GM21390 (cell line): ENCODE data around the gene FNIP1.
"Not testable (repeated sequence)": the region's sequence is repeated elsewhere in the genome, so short reads cannot be mapped to it uniquely, and the experiment has no call there.

Source experiments
- ATAC-seq: cut with Tn5 transposase; IDR thresholded peaks from one replicate; pipeline ENCODE4 v1.9.1; 2021; ENCODE audit not compliant: unreplicated experiment

The FNIP1 gene

DNA sequence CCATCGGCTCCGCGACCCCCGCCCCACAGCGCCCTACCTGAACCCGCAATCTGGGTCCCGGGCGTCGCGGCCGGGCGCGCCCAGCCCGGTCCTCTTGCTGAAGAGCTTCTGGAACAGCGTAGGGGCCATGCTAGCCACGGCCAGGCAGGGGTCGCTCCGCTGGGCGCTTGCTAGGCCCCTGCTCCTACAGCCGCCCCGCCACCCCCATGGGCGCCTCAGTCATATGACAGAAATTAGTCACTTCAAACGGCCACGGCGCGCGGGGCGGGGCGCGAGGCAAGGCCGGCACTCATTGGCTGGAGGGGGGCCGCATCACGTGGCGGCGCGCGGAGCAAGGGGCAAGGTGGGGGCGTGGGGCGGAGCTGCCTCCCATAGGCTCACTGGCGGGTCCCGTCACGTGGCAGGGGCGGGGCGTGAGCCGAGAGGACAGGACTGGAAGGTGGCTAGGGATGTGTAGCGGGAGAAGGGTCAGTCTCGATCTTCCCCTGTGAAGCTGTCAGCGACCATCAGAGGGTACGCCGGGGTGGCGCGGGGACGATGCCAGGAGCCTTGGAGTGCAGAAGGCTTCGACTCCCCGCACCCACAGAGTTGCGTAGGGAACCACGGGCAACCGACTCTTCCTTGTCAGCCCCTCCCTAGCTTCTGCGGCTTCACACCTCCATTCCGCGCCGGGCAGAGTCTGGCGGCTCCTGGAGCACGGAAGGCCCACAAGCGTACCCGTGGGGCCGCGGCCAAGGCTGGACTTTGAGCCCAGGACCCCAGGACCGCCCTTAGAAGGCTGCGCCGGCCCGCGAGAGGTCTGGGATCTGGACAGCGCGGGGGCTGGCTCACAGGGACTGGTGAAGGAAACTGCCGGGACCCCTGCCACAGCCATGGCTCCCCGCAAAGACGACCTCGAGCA, at the start of gene FNIP1:
TSS of gene FNIP1 (minus strand) at position 225 of the 901 bp plus-strand sequence. CDS start at position 129, 96 bp downstream.
- ATAC-seq = peak; percentile 88

DNA sequence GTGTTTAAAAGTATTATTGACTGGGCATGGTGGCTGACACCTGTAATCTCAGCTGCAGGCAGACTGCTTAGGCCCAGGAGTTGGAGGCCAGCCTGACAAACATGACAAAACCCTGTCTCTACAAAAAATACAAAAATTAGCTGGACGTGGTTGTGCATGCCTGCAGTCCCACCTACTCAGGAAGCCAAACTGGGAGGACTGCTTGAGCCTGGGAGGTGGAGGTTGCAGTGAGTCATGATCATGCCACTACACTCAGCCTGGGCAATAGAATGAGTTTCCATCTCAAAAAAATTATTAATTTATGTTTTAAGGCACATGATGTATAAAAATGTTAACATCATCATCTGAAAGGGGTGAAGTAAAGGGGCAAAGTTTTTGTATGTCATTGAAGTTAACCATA, 49.7 kb upstream of the FNIP1 start:
- ATAC-seq = no peak

DNA sequence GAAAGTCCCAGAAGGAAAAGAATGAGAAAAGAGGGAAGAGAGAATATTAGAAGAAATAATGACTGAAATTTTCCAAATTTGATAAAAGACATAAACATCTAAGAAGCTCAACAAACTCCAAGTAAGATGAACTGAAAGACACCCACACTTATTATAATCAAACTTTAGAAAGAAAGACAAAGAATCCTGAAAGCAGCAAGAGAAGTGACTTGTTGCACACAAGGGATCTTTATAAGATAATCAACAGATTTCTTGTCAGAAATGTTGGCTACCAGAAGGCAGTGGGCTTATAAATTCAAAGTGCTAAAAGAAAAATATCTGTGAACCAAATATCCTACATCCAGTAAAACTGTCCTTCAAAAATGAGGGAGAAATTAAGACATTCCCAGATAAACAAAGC, 49.0 kb upstream of the FNIP1 start:
- no peak for ATAC-seq

DNA sequence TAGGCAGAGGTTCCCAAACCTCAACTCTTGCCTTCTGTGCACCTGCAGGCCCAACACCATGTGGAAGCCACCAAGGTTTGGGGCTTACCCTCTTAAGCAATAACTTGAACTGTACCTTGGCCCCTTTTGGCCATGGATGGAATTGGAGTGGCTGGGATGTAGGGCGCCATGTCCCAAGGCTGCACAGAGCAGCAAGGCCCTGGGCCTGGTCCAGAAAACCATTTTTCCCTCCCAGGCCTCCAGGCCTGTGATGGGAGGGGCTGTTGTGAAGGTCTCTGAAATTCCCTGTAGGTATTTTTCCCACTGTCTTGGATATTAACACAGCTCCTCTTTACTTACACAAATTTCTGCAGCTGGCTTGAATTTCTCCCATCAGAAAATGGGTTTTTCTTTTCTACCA, 46.2 kb upstream of the FNIP1 start:
- not testable (repeated sequence) for ATAC-seq

GRCh38 chr5:131832702-131833101, 35.9 kb upstream of the FNIP1 start:
- not testable (repeated sequence) for ATAC-seq

DNA sequence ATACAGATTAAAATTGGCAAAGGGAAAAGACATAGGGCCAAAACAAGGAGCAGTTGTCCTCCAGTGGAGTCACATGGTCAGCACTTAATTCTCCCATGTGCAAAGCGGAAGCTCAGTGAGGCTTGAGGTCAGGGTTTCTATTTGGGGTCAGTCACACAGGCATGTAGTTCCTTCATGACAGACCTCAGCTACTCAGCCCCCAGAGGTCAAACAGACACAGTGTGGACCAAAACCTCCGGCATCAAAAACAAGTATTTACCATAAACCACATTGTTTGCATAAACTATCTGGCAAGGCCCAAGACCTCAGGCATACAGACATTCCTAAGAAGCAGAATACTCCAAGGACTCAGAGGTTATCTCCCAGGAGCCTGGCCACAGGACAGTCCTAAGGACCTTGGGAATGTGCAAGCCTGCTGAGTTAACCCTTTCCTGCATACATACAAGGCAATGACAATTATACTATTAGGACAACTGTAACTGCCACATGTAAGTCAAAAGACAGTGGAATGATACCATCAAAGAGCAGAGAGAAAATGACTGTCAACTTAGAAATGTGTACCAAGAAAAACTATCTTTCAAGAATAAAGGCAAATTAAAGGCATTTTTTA, 28.7 kb upstream of the FNIP1 start:
- ATAC-seq = peak; percentile 73

DNA sequence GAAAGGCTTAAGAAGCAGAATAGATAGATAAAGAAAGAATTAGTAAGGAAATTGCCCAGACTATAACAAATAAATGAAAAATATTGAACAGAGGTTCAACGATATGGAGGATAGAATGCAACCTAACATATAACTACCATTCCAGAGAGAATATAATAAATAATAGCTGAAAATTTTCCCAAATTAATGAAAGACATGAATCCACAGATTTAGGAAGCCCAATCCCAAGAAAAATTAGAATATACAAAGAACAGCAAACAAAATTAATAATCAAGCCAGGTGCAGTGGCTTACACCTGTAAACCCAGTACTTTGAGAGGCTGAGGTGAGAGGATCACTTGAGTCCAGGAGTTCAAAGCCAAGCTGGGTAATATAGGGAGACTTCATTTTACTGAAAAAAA, 27.8 kb upstream of the FNIP1 start:
- ATAC-seq = no peak

DNA sequence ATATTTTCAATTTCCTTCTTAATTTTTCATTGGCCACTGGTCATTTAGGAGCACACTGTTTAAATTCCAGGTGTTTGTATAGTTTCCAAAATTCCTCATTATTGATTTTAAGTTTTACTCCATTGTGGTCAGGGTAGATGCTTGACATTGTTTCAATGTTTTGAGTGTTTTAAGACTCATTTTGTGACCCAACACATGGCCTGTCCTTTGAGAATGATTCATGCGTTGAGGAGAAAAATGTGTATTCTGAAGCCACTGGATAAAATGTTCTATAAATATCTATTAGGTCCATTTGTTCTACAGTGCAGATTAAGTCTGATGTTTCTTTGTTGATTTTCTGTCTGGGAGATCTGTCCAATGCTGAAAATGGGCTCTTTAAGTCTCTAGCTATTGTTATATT, 24.4 kb upstream of the FNIP1 start:
- no peak for ATAC-seq

GRCh38 chr5:131818001-131818724, 21.3 kb upstream of the FNIP1 start:
- ATAC-seq = no peak

GRCh38 chr5:131814990-131815389, 18.2 kb upstream of the FNIP1 start:
- ATAC-seq = no peak

DNA sequence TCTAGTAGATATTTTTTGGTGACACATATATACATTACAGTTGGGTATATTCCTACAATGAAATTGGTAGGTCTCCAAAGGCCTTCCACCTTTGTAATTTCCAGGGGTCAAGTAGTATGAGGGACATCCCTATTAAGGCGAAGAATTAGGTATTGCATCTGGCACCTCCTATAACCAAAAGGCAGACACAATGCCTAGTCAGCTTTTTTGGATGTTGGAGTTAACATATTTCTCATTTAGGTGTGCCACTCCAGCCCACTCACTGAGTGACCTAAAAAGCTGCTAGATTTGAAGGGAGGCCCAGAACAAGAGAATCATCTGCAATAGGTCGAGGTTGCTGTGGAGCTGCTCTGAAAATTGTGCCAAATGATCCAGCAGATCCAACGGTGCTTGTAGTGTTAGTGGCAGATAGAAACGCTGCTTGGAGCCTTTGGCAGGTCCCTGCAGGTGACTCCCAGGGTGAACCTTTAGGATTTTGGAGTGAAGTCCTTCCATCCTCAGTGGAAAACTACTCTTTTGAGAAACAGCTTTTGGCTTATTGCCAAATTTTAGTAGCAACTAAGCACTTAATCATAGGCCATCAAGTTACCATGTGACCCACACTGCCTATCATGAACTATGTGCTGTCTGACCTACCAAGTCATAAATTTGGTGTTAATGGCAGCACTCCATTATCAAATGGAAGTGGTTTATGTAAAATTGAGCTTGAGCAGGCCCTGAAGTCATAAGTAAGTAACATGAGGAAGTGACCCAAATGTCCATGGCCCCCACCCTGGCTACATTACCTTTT, 15.7 kb upstream of the FNIP1 start:
- ATAC-seq = no peak

GRCh38 chr5:131810510-131811249, 13.9 kb upstream of the FNIP1 start:
- peak; percentile 73 for ATAC-seq

GRCh38 chr5:131795879-131796792, 681 bp downstream of the FNIP1 start:
- peak; percentile 15 for ATAC-seq

DNA sequence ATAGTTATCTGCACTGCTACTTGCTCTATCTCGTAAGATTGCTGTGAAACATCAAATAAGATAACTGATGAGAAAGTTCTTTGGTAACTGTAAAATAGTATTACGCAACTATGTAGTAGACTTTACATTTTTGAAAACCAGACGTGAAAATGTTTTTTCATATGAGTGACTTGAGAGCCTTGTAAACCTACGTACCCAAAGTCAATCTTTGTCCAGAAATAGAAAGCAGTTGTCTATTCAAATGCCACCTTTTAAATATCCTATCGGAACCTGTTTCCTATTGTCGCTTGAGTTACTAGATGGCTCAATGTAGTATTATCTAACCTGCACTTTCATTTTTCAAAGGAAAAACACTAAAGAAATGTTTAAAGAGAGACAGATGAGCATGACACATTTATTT, 1.6 kb downstream of the FNIP1 start:
- no peak for ATAC-seq

- no peak for ATAC-seq
Observed at GRCh38 chr5:131794586-131794985, 2.2 kb downstream of the FNIP1 start.

GRCh38 chr5:131792896-131793295, 3.9 kb downstream of the FNIP1 start:
- no peak for ATAC-seq

DNA sequence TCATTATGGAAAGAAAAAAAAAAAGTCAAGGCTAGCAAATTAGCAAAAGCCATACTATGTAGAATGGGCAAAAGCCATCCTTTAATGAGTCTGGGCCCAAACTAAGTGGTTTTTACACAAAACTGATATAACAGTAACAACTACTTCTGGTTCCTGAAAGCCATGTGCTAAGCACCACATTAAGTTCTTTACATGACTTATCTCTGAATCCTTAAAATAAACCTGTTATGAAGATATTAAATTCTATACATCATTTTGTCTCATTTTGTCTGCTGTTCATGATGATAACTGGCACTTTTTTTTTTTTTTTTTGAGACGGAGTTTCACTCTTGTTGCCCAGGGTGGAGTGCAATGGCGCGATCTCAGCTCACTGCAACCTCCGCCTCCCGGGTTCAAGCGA, 5.0 kb downstream of the FNIP1 start:
- no peak for ATAC-seq

DNA sequence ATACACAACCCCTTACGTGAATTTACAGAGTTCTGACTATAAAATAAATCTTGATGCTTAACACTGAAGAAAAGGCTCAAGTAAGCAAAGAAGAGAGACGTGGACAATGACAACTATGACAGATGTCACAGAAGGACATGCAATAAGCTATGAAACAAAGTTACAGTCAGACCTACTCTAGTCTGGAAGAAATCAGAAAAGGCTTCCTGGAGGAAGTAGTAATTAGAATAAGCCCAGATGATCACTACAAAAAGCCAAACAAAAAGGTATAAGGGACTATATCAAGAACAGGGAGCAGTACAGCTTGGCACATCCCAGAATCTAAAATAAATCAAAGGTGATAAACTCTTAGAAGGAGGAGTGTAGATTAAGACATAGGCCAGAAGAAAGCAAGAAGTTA, 6.3 kb downstream of the FNIP1 start:
- no peak for ATAC-seq

- no peak for ATAC-seq
Observed at GRCh38 chr5:131789765-131790164, 7.1 kb downstream of the FNIP1 start.
